Lower leg skin (tissue), 4 donors: Measurements from ENCODE around the gene SAPCD2. TPM values are rescaled to one million over a fixed set of nuclear protein-coding genes. Genes with fewer than 3 reads are reported as not detected.

Source experiments
- DNase-seq, 2 donors: peaks; one replicate each; pipeline ENCODE4 v3.0.0-alpha.2; 2019; ENCODE audit warnings: low spot score in 2 of 2
- H3K4me3 ChIP-seq: fragments of 200-600 bp; sonication (generic); 2 replicates; pipeline ENCODE4 v1.5.1; 2017; ENCODE audit warnings: mild to moderate bottlenecking, low read depth; ENCODE audit not compliant: poor library complexity, severe bottlenecking
- POLR2A ChIP-seq, 2 donors: fragments of 450-650 bp; IDR thresholded peaks; one replicate each; pipeline ENCODE4 v1.6.1; 2016 to 2017; ENCODE audit warnings: antibody characterized with exemption in 2 of 2, mild to moderate bottlenecking in 1 of 2, moderate library complexity in 1 of 2
- WGBS, 2 donors: methylation state at CpG; one replicate each; pipeline ENCODE4 v1.1.5; 2018; 5-methylcytosine and 5-hydroxymethylcytosine counted together
- intact Hi-C: fragments of 100-400 bp; cut with DNase I; formaldehyde crosslinking; loops from one replicate; pipeline ENCODE4 v1.15.0; 2023; ENCODE audit warnings: low total_unique reads
- total RNA-seq, 4 donors: library from RNA; depleted of rRNA; stranded (reverse); fragments of >200 nt; gene quantifications; one replicate each; pipeline ENCODE4 v1.1.0, GENCODE V29; 2016
- TF ChIP-seq, protein P1 (sequence below), 3 donors: fragments of 450-650 bp; IDR thresholded peaks; one replicate each; pipeline ENCODE4 v1.5.1; 2016; ENCODE audit warnings: antibody characterized with exemption in 3 of 3, mild to moderate bottlenecking in 3 of 3, moderate library complexity in 2 of 3

Gene SAPCD2
- total RNA-seq, 4 donors from 2014 or later: 5.7 to 25.6 (median 13.7) TPM

DNA sequence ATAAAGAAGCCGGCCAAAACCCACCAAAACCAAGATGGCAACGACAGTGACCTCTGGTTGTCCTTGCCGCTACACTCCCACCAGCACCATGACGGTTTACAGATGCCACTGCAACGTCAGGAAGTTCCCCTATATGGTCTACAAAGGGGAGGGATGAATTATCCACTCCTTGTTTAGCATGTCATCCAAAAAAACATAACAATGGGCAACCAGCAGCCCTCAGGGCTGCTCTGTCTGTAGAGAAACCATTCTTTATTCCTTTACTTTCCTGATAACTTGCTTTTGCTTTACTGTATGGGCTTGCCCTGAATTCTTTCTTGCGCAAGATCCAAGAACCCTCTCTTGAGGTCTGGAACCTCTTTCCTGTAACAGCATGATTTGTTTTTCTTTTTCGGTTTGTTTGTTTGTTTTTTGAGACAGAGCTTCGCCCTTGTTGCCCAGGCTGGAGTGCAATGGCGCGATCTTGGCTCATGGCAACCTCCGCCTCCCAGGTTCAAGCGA, 5.0 kb upstream of the SAPCD2 start:
- TF ChIP-seq, protein P1, sequence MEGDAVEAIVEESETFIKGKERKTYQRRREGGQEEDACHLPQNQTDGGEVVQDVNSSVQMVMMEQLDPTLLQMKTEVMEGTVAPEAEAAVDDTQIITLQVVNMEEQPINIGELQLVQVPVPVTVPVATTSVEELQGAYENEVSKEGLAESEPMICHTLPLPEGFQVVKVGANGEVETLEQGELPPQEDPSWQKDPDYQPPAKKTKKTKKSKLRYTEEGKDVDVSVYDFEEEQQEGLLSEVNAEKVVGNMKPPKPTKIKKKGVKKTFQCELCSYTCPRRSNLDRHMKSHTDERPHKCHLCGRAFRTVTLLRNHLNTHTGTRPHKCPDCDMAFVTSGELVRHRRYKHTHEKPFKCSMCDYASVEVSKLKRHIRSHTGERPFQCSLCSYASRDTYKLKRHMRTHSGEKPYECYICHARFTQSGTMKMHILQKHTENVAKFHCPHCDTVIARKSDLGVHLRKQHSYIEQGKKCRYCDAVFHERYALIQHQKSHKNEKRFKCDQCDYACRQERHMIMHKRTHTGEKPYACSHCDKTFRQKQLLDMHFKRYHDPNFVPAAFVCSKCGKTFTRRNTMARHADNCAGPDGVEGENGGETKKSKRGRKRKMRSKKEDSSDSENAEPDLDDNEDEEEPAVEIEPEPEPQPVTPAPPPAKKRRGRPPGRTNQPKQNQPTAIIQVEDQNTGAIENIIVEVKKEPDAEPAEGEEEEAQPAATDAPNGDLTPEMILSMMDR (IDR thresholded peaks at IDR 0.05): no peak
- TF ChIP-seq POLR2A (IDR thresholded peaks at IDR 0.05): no peak
- WGBS, 2 donors: 75 to 77% methylated on average over 12 of the region's 12 CpGs
- no peak for DNase-seq
- intact Hi-C loops: no loop called here
- no peak overlapping the region for H3K4me3 ChIP-seq

DNA sequence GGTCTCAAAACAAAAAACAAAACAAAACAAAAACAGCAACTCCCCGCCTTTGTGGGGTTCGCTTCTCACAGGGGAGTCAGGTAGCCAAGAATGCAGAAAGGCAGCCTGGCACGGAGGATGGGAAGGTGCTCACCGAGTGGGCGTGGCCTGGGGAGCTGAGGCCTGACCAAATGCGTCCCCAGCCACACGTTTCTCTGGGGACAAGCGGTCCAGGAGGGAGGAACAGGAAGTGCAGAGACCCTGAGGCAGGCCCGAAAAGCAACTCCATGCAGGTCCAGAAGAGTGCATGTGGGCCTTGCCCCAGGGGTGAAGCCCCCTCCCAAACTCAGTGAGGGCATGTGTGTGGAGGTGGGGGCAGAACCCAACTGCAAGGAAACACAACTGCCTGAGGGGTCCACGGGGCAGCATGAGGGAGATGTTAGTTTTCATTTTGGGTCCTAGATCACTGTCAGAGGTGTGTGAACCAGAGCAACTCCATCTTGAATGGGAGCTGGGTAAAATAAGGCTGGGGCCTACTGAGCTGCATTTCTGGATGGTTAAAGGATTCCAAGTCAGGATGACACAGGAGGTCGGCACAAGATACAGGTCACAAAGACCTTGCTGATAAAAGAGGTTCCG, 4.4 kb upstream of the SAPCD2 start:
- WGBS, 2 donors: 71 to 80% methylated on average over 12 of the region's 12 CpGs
- TF ChIP-seq, protein P1 (IDR thresholded peaks at IDR 0.05): no peak
- no peak for TF ChIP-seq POLR2A (IDR thresholded peaks at IDR 0.05)
- H3K4me3 ChIP-seq: no peak overlapping the region
- DNase-seq: no peak
- intact Hi-C loops: no loop called here

DNA sequence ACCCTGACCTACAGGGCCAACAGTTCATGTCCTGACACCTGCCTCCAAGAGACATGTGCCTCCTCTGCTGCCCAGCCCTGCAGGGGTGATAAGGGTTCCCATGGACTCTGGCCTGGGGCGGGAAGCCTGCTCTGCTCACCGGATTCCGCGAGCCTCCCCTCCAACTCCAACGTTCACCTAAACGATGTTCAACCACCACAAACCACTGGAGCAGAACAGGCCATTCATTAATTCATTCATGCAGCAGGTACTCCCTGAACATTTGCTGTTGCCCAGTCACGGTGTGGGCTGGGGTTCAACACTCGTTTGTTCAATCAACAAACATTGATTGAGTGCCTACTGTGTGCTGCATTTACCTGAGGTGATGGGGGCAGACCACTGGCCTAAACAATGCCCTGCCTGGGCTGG, 3.6 kb upstream of the SAPCD2 start:
- 92 to 93% methylated on average over 8 of the region's 8 CpGs for WGBS, 2 donors
- TF ChIP-seq POLR2A (IDR thresholded peaks at IDR 0.05): no peak
- TF ChIP-seq, protein P1 (IDR thresholded peaks at IDR 0.05): no peak
- intact Hi-C loops: no loop called here
- DNase-seq: no peak
- no peak overlapping the region for H3K4me3 ChIP-seq

DNA sequence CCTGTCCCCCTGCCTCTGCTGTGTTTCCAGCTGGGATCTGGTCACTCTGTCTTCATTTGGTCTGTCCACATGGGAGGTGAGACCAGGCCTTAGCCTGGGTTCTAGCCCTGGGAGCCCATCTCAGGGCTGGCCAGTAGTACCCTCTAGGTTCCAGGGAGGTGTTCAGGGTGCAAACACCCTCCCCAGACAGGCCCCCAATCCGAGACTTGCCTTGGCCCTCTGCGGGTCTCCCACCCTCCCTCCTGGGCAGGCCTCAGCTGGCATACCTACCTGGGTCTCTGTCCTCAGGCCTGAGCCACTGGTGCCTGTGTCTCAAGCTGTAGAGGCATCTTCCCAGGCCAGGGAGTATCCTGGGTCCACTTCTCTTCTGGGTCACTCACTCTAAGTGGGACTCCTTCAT, 925 bp upstream of the SAPCD2 start:
- no peak overlapping the region for H3K4me3 ChIP-seq
- no peak for TF ChIP-seq POLR2A (IDR thresholded peaks at IDR 0.05)
- TF ChIP-seq, protein P1 (IDR thresholded peaks at IDR 0.05): no peak
- intact Hi-C loops: no loop called here

DNA sequence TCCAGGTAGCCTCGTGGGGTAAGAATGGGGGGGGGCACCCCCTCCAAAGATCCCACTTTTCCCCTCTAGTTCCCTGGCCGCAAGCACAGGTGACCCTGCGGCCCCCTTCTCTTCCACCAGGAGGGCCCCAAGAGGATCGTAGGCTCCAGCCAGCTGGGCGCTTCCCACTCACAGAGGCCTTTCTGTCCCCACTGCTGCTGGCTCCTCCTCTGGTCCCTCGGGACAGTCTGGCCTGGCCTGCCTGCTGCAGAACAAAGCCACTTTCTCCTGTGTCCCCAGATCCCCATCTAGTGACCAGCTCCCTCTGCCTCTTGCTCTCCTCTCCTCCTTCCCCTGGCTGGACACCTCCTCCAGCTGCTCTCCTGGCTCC, 534 bp upstream of the SAPCD2 start:
- intact Hi-C loops: no loop called here
- no peak overlapping the region for H3K4me3 ChIP-seq
- DNase-seq: no peak
- no peak for TF ChIP-seq POLR2A (IDR thresholded peaks at IDR 0.05)
- TF ChIP-seq, protein P1 (IDR thresholded peaks at IDR 0.05): no peak
- WGBS, 2 donors: 27 to 32% methylated on average over 6 of the region's 6 CpGs

More for the DNA sequence above, 925 bp upstream of the SAPCD2 start:
- 64 to 86% methylated on average over 2 of the region's 2 CpGs for WGBS, 2 donors
- DNase-seq: no peak
